GM12801 (cell line): ENCODE measurements around the gene GNPAT.

Source experiments
- CTCF ChIP-seq: IDR thresholded peaks from one replicate; pipeline ENCODE4 v1.5.1; 2011; ENCODE audit warnings: control low read depth; ENCODE audit not compliant: insufficient read length; ENCODE audit errors: extremely low read depth

The GNPAT gene

GRCh38 chr1:231208980-231209379, 32.0 kb upstream of the GNPAT start:
- no peak for TF ChIP-seq CTCF

- TF ChIP-seq CTCF = no peak
Measured at GRCh38 chr1:231209531-231209930, 31.5 kb upstream of the GNPAT start.

- no peak for TF ChIP-seq CTCF
Measured at GRCh38 chr1:231210126-231210525, 30.9 kb upstream of the GNPAT start.

GRCh38 chr1:231211005-231211857, 29.8 kb upstream of the GNPAT start:
- peak; percentile 84 for TF ChIP-seq CTCF

DNA sequence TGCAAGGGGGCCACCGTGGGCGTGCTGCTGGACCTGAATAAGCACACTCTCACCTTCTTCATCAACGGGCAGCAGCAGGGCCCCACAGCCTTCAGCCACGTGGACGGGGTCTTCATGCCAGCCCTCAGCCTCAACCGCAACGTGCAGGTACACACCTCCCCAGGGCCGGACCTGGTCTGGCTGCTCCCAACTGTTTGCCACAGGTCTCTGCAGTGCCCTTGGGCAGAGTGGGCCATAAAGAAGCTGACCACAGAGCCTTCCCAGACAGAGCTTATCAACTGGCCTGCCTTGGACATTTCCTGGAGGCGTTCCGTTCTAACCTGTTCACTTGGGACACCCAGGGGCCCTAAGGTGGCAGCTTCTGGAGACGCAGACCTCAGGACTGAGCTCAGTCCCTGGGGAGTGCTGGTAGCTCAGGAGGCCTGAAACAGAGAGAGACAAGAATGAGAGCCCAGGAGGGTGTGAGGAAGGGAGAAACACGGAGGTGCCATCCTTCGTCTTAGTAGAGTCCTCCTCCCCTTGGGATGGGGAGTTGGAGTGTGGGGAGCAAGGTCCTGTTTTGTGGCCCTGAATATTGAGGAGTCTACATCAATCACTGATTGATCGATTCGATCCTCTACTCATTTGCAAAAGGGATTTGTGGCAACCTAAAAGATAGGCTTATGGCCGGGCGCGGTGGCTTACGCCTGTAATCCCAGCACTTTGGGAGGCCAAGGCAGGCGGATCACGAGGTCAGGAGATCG, 27.0 kb upstream of the GNPAT start:
- no peak for TF ChIP-seq CTCF

DNA sequence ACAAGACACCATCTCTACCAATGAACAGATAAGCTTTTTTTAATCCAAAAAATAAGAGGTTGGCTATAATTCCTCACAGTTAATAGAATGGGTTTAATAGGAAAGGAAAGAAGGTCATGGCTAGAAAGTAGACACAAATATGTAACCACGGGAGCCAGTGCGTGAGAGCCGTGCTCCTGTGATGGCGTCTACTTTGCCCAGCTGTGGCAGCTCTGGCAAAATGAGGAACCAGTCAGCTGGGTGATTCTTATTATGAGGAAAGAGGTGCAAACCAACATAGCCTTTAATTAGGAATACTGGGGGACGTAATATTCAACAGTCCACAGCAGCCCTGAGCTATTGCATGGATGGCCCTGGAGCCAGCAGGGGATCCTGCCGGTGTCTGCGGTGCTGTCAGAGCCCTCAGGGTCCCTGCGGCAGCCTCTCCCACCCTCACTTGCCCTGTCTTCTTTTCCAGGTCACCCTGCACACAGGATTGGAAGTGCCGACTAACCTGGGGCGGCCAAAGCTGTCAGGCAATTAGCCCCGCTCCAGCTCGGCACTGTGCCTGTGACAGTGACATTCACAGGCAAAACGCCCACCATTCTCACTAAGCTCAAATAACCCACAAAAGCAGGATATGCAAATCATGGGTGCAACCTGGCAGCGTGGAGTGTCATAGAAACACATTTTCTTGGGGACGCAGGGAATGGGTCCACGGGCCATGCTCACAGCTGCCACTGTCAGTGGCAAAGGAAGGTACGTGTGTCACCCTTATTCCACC, 25.9 kb upstream of the GNPAT start:
- no peak for TF ChIP-seq CTCF
